Activated CD4-positive, alpha-beta T cell treated with anti-CD3 and anti-CD28 coated beads, Interleukin-2, Interleukin-4, amounts not matched to agents 100 ng/mL and 50 ng/mL, durations not matched to agents 16 hours and 8 hours (primary cell): ENCODE results near the gene DNAH10.
A peak's percentile ranks its signal among the peaks of the same experiment; 100 is the strongest.

ENCODE experiments used
- DNase-seq: peaks from one replicate; pipeline ENCODE4 v3.0.0-alpha.2; 2020; ENCODE audit warnings: low spot score

Gene DNAH10

GRCh38 chr12:123888989-123889388 is 126.9 kb downstream of the DNAH10 start:
- no peak for DNase-seq

GRCh38 chr12:123889848-123890535 is 127.9 kb downstream of the DNAH10 start:
- DNase-seq = no peak

GRCh38 chr12:123890536-123890902 is 128.4 kb downstream of the DNAH10 start:
- DNase-seq = no peak

GRCh38 chr12:123891011-123891410 is 128.9 kb downstream of the DNAH10 start:
- no peak for DNase-seq

GRCh38 chr12:123891516-123892179 is 129.5 kb downstream of the DNAH10 start:
- DNase-seq = no peak

GRCh38 chr12:123892180-123892559 is 130.1 kb downstream of the DNAH10 start:
- no peak for DNase-seq

- no peak for DNase-seq
Measured at GRCh38 chr12:123892853-123893252, 130.8 kb downstream of the DNAH10 start.

GRCh38 chr12:123893276-123893675 is 131.2 kb downstream of the DNAH10 start:
- no peak for DNase-seq

GRCh38 chr12:123894823-123895345 is 132.8 kb downstream of the DNAH10 start:
- DNase-seq = no peak

- no peak for DNase-seq
Measured at GRCh38 chr12:123895451-123895850, 133.3 kb downstream of the DNAH10 start.

GRCh38 chr12:123896767-123897166 is 134.7 kb downstream of the DNAH10 start:
- no peak for DNase-seq

- DNase-seq = no peak
Measured at GRCh38 chr12:123897221-123897620, 135.1 kb downstream of the DNAH10 start.

GRCh38 chr12:123898673-123899072 is 136.6 kb downstream of the DNAH10 start:
- no peak for DNase-seq

- DNase-seq = no peak
Measured at GRCh38 chr12:123899368-123899767, 137.3 kb downstream of the DNAH10 start.

- DNase-seq = no peak
Measured at GRCh38 chr12:123900871-123901376, 138.8 kb downstream of the DNAH10 start.

- DNase-seq = no peak
Measured at GRCh38 chr12:123902821-123903220, 140.7 kb downstream of the DNAH10 start.

- no peak for DNase-seq
Measured at GRCh38 chr12:123903301-123904065, 141.4 kb downstream of the DNAH10 start.

GRCh38 chr12:123905319-123905925 is 143.3 kb downstream of the DNAH10 start:
- DNase-seq = peak; percentile 65

- DNase-seq = no peak
Measured at GRCh38 chr12:123906711-123907420, 144.8 kb downstream of the DNAH10 start.

- DNase-seq = no peak
Measured at GRCh38 chr12:123907726-123908476, 145.8 kb downstream of the DNAH10 start.
